ENCODE data around the gene SIGLEC1. TPM values are rescaled to one million over a fixed set of nuclear protein-coding genes. Genes with fewer than 3 reads are reported as not detected.

The SIGLEC1 gene
- total and polyA plus RNA-seq, 4 experiments from 2014 or later: 0.30 to 0.32 TPM; not detected in 2

DNA sequence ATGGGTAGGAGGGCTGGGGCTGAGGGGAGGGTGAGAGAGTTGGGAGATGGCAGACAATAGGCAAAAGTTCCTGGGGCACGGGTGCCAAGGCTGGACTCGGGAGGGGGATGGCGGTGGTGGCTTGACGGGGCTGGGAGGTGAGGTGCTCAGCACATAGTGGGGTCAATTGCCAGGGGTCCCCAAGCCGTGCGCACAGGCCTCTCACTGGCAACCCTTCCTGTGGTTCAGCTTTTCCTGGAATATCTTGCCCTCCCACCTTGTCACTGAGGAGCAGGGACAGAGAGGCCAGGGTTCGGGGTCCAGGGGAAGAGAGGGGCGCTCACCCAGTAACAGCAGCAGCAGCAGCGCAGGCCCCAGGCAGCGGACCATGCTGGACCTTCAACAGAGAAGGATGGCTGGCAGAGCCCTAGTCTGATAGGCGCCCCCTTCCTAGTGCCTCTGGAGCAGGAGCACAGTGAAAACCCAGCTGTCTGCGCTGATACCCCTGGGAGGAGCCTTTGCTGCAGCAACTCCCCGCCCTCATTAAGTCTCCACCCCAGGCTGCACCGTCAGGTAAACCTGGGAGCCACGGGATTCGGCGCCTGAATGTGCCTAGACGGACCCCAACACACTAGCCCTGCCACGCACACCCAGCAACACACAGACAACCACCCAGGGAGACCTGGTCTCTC lies 49.2 kb downstream of the SIGLEC1 start, which contains the start of gene GFRA4:
Gene GFRA4 (minus strand): TSS at position 369 of the 671 bp plus-strand sequence. CDS start 0 bp downstream, at position 369.
- Histone ChIP-seq H3K9me3 (ENCODE audit: control insufficient read depth in 1 of 2, low read length in 2 of 2) (no peaks in the 10 kb centered on the region), H3K4me1 (ENCODE audit: insufficient read depth, low read length) (peaks cover 18% of the 10 kb centered on the region), H3K27me3 (ENCODE audit: insufficient read depth, low read length) (no peaks in the 10 kb centered on the region), H3K27ac (ENCODE audit: low read depth, low read length) (no peak within 1 kb of the TSS), H3K4me3 (ENCODE audit: low read length in 2 of 2) (no peak within 1 kb of the TSS), H3K36me3 (ENCODE audit: insufficient read depth, low read length) (no peaks in the 10 kb centered on the region)
- peaks cover 0 to under 1% (median 0%) of the 10 kb centered on the region in 8 donors for H3K9me3 Mint-ChIP-seq
- H3K27ac Mint-ChIP-seq: peak within 1 kb of the TSS in 1 of 7 donors; percentile 29
- CTCF ChIA-PET (ENCODE audit: partially characterized antibody): interaction anchor here (1.6 kb wide), 1 partner anchor 14 kb away, joined by 4 read pairs; no protein-coding TSS in a partner anchor
- H3K27me3 Mint-ChIP-seq: peaks cover 28 to 32% of the 10 kb centered on the region in 2 donors
- intact Hi-C loops (cut with micrococcal nuclease): no loop called here
- peaks cover 18 to 46% (median 28%) of the 10 kb centered on the region in 4 donors for H3K4me1 Mint-ChIP-seq
- no peaks in the 10 kb centered on the region for H3K36me3 Mint-ChIP-seq
- POLR2A ChIA-PET (ENCODE audit: partially characterized antibody): no interaction called here
- DNase-seq: no peak
- no peak within 1 kb of the TSS for H3K4me3 Mint-ChIP-seq

Other genes starting within 250 kb of the SIGLEC1 start
- 10 to 100 TPM; 12.4 to 12.5 TPM for gene ATRN, start 241.6 kb downstream of the SIGLEC1 start, total RNA-seq
- 1 to 10 TPM; 4.0 to 7.8 TPM for gene ATRN, start 241.6 kb downstream of the SIGLEC1 start, polyA plus RNA-seq
- not detected for gene GFRA4, start 49.2 kb downstream of the SIGLEC1 start, total RNA-seq
- gene GFRA4, start 49.2 kb downstream of the SIGLEC1 start, polyA plus RNA-seq: not detected
- gene ADAM33, start 30.6 kb downstream of the SIGLEC1 start, total RNA-seq: not detected
- not detected for gene ADAM33, start 30.6 kb downstream of the SIGLEC1 start, polyA plus RNA-seq
- gene HSPA12B, start 20.1 kb upstream of the SIGLEC1 start, total RNA-seq: not detected
- gene HSPA12B, start 20.1 kb upstream of the SIGLEC1 start, polyA plus RNA-seq: under 1 TPM in 1 of 2 donors, not detected in 1; 0.22 TPM
- 10 to 100 TPM; 15.7 to 17.3 TPM for gene ADISSP, start 55.2 kb upstream of the SIGLEC1 start, total RNA-seq
- 10 to 100 TPM; 16.3 to 31.5 TPM for gene ADISSP, start 55.2 kb upstream of the SIGLEC1 start, polyA plus RNA-seq
- gene SPEF1, start 68.8 kb upstream of the SIGLEC1 start, total RNA-seq: not detected
- gene SPEF1, start 68.8 kb upstream of the SIGLEC1 start, polyA plus RNA-seq: under 1 TPM in 1 of 2 donors, not detected in 1; 0.15 TPM
- 10 to 100 TPM; 52.2 to 56.7 TPM for gene CENPB, start 74.1 kb upstream of the SIGLEC1 start, total RNA-seq
- gene CENPB, start 74.1 kb upstream of the SIGLEC1 start, polyA plus RNA-seq: 1 to 10 TPM in 1 of 2 donors, under 1 TPM in 1; 0.56 to 1.9 TPM
- 100 to 1,000 TPM; 410 to 420 TPM for gene CDC25B, start 83.7 kb upstream of the SIGLEC1 start, total RNA-seq
- 10 to 100 TPM; 25.9 to 55.9 TPM for gene CDC25B, start 83.7 kb upstream of the SIGLEC1 start, polyA plus RNA-seq
- gene AP5S1, start 107.9 kb upstream of the SIGLEC1 start, total RNA-seq: 10 to 100 TPM; 10.4 to 11.1 TPM
- gene AP5S1, start 107.9 kb upstream of the SIGLEC1 start, polyA plus RNA-seq: 10 to 100 TPM; 14.5 to 16.8 TPM
- 10 to 100 TPM; 45.2 to 49.3 TPM for gene MAVS, start 134.2 kb upstream of the SIGLEC1 start, total RNA-seq
- gene MAVS, start 134.2 kb upstream of the SIGLEC1 start, polyA plus RNA-seq: 1 to 10 TPM; 1.2 to 8.5 TPM
- 10 to 100 TPM; 71.4 to 80.5 TPM for gene PANK2, start 176.8 kb upstream of the SIGLEC1 start, total RNA-seq
- 10 to 100 TPM; 48.5 to 54.3 TPM for gene PANK2, start 176.8 kb upstream of the SIGLEC1 start, polyA plus RNA-seq

Measured in CD4-positive, alpha-beta memory T cell (primary cell).